ENCODE data around the gene GMPR.

GRCh38 chr6:16200321-16200883, 38.0 kb upstream of the GMPR start:
- TF ChIP-seq POLR2A (IDR thresholded peaks at IDR 0.05; ENCODE audit: low read depth, low read length): no peak
- no peak for TF ChIP-seq POLR2AphosphoS5 (IDR thresholded peaks at IDR 0.05; ENCODE audit: low read depth, low read length)
- TF ChIP-seq TAF1 (IDR thresholded peaks at IDR 0.05; ENCODE audit: borderline replicate concordance, low read depth, low read length): no peak

Data from GM12892 (cell line).